Left renal pelvis (tissue), 4 donors: Measurements from ENCODE around the gene APBB1. TPM values are rescaled to one million over a fixed set of nuclear protein-coding genes. Genes with fewer than 3 reads are reported as not detected.

Experiments used
- DNase-seq, 4 donors: peaks; one replicate each; pipeline ENCODE4 v3.0.0-alpha.2; 2013; ENCODE audit warnings: low read depth in 4 of 4, low spot score in 3 of 4
- polyA plus RNA-seq, 4 donors: library from polyadenylated mRNA; unstranded; fragments of 120-200 nt; gene quantifications; one replicate each; pipeline ENCODE4 v1.2.1, GENCODE V29; 2013; ENCODE audit not compliant: insufficient read length in 4 of 4

The APBB1 gene
- polyA plus RNA-seq, 4 donors = 47.0 to 60.0 (median 51.3) TPM

- no peak for DNase-seq
Measured at GRCh38 chr11:6418557-6419008, 311 bp downstream of the APBB1 start.

- DNase-seq = no peak
Measured at GRCh38 chr11:6417907-6418556, 862 bp downstream of the APBB1 start.

GRCh38 chr11:6415797-6416196, 3.1 kb downstream of the APBB1 start:
- no peak for DNase-seq

- no peak for DNase-seq
Measured at GRCh38 chr11:6414874-6415328, 4.0 kb downstream of the APBB1 start.

- no peak for DNase-seq
Measured at GRCh38 chr11:6413791-6414201, 5.1 kb downstream of the APBB1 start.

GRCh38 chr11:6411594-6412031, 7.3 kb downstream of the APBB1 start:
- DNase-seq = no peak

GRCh38 chr11:6410695-6411430, 8.0 kb downstream of the APBB1 start:
- DNase-seq = no peak

GRCh38 chr11:6406370-6406769, 12.5 kb downstream of the APBB1 start:
- no peak for DNase-seq

- no peak for DNase-seq
Measured at GRCh38 chr11:6405846-6406245, 13.0 kb downstream of the APBB1 start.

GRCh38 chr11:6405052-6405667, 13.7 kb downstream of the APBB1 start:
- DNase-seq = no peak

- no peak for DNase-seq
Measured at GRCh38 chr11:6404342-6405051, 14.4 kb downstream of the APBB1 start.

GRCh38 chr11:6403539-6403938, 15.4 kb downstream of the APBB1 start:
- DNase-seq = no peak

- no peak for DNase-seq
Measured at GRCh38 chr11:6402561-6402981, 16.3 kb downstream of the APBB1 start.

- no peak for DNase-seq
Measured at GRCh38 chr11:6402061-6402470, 16.8 kb downstream of the APBB1 start.

GRCh38 chr11:6401464-6401863, 17.4 kb downstream of the APBB1 start:
- no peak for DNase-seq

- DNase-seq = no peak
Measured at GRCh38 chr11:6400431-6401345, 18.2 kb downstream of the APBB1 start.

- DNase-seq = no peak
Measured at GRCh38 chr11:6397636-6398035, 21.3 kb downstream of the APBB1 start.

- DNase-seq = no peak
Measured at GRCh38 chr11:6397156-6397555, 21.7 kb downstream of the APBB1 start.

GRCh38 chr11:6395470-6396060, 23.3 kb downstream of the APBB1 start:
- no peak for DNase-seq
